Middle frontal gyrus (tissue), 1 donor: ENCODE measurements around the gene CDK15.
"Not testable (repeated sequence)": the region's sequence is repeated elsewhere in the genome, so short reads cannot be mapped to it uniquely, and the experiment has no call there.

Source experiments
- DNase-seq: peaks from one replicate; pipeline ENCODE4 v3.0.0-alpha.2; 2015; ENCODE audit warnings: low spot score; ENCODE audit errors: extremely low spot score

The CDK15 gene

DNA sequence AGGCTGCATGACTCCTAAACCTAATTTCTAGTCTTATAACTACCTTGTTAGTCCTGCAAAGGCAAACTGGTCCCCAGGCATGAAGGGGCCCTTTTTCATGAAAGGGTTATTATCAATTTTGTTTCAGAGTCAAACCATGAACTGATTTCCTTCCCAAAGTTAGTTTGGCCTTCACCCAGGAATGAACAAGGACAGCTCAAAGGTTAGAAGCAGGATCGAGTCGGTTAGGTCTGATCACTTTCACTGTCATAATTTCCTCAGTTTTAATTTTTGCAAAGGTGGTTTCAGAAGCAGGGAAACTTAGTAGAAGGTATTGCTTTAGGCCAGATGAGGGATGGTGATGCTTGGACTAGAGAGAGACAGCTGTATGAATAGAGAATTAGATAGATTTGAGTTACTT is 16.9 kb upstream of the CDK15 start:
- DNase-seq: no peak

DNA sequence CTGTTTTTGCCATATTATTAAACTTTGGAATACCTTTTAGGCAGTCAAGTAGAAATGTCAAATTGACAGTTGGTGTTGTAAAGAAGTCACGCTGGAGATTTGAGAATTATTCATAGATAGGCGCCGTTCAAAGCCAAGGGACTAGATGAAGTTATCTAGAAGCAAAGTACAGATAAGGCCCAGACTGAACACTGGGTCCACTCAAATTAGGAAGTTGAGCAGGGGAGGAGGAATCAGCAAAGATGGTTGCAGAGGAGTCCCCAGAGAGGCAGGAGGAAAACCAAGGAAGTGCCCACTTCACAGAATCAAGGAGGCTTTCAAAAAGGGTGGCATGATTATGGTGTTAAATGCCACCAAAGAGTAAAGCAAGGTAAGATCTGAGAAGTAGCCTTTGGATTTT is 16.0 kb upstream of the CDK15 start:
- DNase-seq: no peak

DNA sequence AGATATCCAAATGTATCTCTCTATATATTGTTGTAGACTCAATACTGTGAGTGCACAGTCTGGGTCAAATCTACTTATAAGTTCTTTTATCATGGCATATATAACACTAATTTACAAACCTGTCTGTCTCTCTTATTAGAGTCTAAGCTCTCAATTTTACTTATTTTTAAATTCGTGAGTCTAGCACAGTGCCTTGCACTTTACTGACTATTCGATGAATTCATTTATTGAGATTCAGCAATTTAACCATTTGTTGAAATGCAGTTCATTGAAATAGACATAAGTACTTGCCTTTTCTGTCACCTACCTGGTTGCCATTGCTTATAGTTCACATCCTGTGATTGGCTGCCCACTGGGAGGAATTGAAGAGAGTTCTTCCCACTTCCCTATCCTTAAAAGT is 15.3 kb upstream of the CDK15 start:
- DNase-seq: no peak

DNA sequence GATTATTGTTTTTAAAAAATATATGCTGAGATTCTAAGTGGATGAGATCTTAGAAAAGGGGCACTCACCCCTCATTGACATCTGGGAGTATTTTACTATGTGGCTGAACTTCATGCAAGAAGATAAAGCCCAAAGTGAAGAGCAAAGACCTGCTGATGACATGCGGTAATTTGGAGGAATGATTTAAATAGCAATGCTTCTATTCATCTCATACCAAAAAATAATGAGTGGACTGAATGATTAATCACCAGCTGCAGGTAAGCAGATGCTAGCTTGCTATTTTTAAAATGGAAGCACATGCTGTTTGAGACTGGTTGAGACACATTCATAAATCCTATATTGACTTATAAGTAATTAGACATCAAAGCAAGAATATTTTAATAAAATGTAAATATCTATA is 12.7 kb upstream of the CDK15 start:
- no peak for DNase-seq

DNA sequence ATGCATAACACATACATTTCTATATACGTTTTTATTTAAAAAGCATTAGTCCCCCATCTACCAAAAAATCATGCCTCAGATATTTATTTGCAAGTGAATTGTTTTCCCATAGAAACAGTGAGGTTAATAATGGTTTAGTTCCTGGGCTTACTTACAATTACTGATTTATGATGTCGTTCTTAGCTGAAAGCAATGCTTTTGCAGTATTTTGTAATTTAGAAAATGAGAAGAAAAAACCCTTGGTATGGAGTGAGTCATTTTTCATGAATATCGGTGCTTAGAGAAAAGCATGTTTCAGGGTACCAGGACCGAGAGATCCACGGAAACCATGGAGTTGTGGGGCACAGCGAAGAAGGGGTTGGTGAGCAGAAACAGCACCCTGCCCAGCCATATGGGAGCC is 12.0 kb upstream of the CDK15 start:
- DNase-seq: no peak

DNA sequence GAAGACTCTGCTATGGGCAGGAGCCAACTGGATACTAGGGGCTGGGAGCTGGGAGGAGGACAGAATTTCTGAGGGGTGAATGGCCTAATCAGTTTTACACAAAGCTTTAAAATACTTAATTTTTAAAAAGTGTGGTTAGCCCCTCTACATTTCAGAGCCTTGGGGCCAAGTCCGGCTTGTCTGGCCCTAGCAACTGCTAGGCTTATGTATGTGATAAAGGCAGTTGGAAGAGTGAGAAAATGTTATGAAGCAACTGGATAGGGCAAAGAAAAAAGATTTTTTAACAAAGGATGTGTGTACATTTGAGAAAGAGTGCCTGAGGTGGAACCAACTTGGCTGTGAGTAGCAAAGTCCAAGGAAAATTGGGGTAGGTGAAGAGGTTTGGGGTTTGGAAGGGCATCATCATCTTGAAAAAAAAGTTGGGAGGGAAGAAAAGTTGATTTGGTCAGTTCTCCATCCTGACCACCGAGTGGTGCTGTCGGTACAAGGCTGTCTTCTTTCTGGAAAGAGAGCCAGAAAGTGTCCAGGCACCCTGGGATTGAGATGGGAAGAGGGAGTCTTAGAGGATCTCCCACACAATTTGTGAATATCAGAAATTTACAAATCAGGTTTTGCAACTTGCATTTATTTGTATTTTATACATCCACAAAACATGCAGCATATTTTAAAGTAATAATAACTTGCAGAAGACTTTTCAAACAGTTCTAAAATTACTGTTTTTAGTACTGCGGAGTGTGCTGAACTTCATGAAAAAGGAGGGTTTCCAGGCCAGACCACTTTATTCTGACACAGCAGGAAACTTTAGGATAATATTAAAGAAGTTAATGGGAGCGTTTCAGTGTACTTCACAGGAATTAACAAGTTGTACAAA is 10.5 kb upstream of the CDK15 start:
- DNase-seq: peak; percentile 24

DNA sequence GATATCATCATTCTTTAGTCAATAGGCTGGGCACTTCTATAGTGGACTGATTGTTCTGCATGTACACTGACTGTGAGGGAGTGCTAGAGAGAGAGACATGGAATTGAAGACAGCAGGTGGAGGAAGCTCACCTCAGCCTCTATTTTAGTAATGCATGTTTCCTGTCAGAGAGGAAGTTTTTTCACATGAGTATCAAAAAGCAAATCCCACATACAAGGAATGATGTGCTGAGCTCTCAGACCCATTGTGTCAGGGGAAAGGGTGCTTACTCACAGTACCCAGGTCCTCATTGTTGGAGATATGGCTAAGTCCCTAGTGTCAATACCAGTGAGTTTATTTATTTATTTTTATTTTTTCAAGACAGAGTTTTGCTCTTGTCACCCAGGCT is 9.9 kb upstream of the CDK15 start:
- DNase-seq: no peak

DNA sequence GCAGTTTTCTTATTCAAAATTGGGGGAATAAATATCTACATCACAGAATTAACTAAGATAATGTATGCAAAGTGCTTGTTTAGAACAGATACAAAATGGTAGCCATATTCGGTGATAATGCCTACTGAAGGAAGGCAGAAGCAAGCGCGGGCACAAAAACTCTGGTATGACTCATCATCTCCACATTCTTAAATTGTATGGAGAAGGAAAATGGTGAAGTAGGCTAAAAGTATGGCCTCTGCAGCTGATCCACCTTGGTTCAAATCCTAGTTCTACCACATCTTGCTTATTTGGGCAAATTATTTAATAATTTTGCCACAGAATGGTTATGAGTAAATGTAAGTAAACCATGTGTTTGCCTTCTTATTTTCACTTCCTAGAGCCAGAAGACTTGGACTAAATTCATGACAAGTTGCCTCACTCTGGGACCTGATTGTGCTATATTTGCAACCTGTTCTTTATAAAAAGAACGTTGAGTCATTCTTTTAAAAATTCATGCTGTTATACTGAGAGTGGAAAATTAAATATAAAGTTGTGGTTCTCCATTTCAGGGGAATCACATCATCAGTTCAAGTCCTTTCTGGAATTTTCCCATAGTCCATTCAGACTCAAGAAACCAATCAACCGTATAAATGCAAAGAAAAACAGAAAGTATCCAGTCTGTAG is 9.0 kb upstream of the CDK15 start:
- no peak for DNase-seq

DNA sequence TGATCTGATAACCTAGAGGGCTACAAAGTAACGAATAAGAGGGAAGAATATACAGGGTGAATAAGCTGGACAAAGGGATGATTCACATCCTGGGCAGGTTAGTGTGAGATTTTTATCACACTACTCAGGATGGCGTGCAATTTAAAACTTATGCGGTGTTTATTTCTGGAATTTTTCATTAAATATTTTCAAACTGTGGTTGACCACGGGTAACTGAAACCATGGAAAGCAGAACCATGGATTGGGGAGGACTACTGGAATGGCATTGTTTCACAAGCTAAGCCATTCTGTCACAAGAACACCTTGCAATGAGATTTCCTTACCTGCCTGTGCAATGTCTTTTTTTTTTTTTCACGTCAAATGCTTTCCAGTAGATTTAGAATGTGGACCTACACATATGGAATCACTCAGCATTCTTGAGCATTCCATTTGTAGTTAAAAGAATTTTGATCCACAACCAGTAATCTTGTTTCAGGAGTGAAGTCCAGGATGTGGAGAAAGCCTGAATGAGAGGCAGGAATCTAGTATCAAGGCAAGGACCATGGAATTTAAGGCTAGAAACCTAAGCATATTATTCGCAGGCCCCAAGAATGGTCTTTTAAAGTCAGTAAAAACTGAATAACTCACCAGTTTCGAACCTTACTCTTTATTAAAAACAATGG is 8.0 kb upstream of the CDK15 start:
- no peak for DNase-seq

DNA sequence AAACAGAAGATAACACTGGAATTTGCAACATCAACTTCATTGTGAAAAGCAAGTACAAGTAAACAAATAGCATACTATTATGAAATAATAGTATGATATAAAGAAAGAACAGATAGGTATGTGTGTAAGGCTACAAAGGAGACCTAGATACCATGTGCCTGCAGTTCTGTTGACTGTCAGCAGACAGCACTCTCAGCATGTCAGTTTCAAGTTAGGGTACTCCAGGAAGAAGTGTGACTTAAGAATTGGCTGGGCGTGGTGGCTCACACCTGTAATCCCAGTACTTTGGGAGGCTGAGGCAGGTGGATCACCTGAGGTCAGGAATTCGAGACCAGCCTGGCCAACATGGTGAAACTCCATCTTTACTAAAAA is 7.4 kb upstream of the CDK15 start:
- DNase-seq: not testable (repeated sequence)

DNA sequence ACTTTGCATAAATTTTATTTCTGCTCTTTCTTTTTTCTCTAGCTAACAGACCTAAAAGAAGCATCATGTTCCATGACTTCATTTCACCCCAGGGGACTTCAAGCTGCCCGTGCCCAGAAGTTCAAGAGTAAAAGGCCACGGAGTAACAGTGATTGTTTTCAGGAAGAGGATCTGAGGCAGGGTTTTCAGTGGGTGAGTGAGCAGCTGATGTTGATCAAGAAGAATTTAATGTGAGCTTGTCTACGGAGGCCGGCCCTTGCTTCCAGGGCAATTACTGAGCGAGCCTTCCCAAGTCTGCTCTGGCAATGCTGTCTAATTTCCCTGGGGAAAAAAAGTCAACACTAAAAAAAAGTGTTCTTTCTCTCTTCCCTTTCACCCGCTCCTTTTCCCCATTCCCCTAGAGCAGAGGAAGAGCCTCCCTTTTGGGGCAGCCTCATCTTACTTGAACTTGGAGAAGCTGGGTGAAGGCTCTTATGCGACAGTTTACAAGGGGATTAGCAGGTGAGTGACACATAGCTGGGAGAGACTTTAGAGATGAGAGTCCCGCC is 1.2 kb downstream of the CDK15 start:
- DNase-seq: no peak

DNA sequence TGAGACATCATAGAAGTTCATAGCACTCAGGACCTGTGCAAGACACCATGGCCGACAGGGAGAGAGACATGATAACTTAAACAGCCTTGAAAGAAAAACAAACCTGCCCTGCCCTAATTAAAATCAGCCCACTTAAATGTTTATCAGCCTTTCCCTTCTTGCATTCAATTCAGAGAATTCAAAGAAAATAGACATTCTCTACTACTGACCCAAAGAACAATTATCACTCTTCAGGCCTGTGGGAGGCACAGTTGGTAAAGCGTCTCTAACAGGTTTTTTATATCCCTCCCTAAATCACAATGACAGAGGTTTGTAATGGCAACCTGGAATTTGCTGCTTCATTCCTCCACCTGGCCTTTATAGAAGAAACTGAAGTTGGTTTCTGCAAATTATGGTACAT is 1.7 kb downstream of the CDK15 start:
- no peak for DNase-seq

DNA sequence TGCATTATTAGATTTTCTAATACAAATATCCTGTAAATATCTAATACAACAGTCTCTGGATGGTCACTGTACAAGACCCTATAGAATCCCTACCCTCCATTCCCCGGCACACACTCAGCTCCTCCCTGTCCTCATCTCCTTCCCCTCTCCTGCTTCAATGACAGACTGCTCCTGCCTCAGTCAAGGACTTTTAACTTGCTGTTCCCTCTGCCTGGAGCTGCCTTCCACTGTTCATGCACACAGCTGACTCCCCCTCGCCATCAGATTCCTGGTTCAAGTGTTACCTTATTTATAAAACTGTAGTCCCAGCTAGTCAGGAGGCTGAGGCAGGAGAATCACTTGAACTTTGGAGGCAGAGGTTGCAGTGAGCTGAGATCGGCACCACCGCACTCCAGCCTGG is 3.3 kb downstream of the CDK15 start:
- no peak for DNase-seq

DNA sequence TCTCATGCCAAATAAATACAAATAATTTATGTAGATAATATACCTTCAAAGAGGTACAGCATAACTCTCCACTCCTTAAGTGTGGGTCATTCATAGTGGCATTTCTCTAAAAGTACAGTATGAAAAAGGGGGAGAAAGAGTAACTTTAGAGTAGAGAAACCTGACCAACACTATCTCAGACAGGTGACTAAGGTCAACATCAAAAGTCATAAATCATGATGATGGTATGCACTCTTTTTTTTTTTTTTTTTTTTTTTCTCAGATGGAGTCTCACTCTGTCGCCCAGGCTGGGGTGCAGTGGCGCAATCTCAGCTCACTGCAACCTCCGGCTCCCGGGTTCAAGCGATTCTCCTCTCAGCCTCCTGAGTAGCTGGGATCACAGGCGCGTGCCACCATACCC is 4.3 kb downstream of the CDK15 start:
- DNase-seq: not testable (repeated sequence)

DNA sequence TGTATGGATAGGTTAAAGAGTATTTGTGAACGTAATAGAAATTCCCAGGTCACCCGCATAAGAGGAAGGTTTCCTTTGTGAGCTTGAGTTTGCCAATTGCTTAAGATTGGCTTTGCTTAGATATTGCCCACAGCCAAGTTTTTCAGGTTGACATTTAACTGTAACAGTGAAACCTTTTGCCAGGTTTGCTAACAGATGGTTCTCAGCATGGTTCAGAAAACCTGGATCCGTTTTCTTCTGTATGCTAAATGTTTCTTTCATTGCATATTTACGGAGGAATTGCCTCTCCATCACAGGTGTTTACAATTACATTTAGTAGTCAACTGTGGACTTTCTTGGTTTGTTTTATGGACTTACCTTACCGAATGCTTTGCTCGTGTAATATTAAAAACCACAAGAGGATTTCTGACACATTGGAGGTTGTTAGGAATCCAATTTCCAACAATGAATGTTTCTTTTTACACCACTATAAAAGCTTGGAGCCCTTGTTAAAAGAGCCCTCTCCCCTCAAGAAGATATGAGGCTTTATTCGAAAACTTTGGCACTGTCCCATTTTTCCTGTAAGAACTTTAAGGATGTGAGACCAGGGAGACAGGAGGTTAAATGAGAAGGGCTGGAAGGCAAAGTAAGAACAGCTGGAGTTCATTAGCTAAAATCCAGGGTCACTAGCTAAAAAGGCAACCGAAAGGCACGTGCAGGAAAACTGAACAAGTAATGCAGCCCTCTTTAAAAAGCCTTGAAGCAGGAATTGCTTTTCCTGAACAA is 7.8 kb downstream of the CDK15 start:
- DNase-seq: no peak

DNA sequence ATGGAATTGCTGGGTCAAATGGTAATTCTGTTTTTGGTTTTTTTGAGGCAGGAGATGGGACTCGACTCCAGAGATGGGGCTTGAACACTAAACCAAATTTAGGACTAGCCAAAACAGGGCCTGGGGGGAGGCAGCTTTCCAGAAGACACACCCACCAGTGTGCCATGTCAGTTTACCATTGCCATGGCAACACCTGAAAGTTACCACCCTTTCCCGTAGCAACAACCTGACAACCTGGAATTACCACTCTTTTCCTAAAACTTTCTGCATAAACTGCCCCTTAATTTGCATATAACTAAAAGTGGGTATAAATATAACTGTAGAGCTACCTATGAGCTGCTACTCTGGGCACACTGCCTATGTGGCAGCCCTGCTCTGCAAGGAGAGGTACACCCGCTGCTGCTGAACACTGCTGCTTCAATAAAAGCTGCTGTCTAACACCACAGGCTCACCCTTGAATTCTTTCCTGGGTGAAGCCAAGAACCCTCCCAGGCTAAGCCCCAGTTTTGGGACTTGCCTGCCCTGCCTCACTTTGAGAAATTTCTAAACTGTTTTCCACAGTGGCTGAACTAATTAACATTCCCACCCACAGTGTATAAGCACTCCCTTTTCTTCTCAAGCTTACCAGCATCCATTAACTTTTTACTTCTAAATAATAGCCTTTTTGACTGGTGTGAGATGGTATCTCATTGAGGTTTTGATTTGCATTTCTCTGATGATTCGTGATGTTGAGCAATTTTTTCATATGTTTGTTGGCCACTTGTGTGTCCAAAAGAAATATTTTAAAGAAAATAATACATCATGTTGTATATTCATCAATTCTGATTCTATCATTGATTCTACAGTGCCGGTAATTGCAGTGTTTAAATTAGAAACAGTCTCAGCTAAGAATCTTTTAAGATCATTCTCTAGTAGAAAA is 10.6 kb downstream of the CDK15 start:
- no peak for DNase-seq

DNA sequence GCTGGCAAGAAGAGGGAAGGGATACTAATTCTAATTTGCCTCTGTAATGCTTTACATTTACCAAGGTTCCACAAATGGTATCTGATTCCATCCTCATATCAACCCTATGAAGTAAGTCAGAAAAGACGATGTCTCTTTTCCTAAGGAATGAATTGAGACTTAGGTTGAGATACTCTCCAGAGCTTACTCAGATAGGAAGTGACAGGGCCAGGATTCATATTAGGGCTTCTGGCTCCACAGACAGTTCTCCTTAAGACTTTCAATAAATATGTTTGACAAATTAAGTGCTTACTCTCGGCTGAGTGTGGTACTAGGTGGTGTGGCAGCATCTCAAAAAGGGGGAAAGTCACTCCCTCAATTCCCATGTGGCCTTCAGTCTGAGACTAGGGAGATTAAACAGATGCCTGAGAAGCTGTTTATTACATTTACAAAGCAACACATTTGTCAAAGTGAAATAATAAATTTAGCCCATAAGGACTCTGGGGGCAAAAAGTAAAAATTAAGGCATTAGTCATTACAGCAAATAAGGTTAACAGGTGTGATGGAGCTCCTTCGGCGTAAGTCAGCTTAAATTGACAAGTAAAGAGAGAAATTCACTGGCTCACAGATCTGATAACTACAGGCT is 14.2 kb downstream of the CDK15 start:
- no peak for DNase-seq

DNA sequence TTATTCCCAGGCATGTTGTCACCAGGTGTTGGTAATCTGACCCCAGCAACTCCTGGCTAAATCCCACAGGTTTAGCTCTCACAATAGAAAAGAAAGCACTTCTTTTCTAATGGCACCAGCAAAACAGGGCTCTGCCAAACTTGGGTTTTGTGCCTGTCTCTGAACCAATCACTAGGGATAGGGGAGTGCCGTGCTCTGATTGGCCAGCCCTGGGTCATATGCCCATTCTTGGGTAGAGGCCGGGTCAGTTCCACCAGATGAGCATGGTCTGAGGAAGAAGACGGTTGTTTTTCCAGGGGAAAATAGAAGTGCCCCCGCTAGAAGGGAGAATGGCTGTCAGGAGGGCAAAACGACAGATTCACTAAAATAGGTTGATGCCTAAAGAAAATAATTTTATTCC is 14.7 kb downstream of the CDK15 start:
- DNase-seq: no peak

DNA sequence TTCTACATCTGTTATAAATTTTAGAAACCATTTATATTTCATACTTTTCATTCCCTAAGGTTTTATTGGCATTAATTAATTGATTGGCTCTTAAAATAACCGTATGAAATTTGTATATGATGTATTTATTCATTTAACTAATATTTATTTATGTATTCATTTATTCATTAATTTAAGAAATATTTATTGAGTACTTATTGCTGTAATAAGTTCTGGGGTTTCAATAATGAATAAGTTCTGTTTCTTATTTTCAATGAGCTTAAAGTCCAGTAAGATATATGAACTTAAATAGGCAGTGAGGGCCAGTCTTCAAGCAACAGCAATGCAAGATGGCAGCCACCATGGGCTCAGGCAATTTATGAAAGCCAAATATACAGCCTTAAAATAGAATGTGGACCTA is 17.9 kb downstream of the CDK15 start:
- DNase-seq: no peak

DNA sequence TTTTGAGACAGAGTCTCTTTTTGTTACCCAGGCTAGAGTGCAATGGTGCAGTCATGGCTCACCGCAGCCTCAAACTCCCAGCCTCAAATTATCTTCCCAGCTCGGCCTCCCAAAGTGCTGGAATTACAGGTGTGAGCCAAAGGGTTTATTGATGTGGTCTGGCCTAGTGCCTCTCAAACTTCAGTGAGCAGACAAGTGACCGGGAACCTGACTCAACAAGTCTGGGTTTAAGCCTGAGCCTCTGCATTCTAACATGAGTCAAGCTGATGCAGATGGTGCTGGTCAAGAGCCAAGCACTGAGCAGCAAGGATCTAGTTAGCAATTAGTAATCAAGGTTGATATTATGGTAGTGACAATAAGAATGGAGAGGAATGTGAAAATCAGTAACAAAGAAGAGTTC is 21.3 kb downstream of the CDK15 start:
- no peak for DNase-seq
